HepG2 (cell line): ENCODE results near the gene RAC3. TPM values are rescaled to one million over a fixed set of nuclear protein-coding genes. Genes with fewer than 3 reads are reported as not detected.

Experiments used
- AHR ChIP-seq: IDR thresholded peaks from 2 replicates; pipeline ENCODE4 v1.6.1; 2018; ENCODE audit warnings: missing genetic modification reagents, missing compliant biosample characterization
- ATF7 ChIP-seq, 2 experiments: fragments of 450-650 bp in 1 of 2; sonication (generic) in 1 of 2; formaldehyde crosslinking in 1 of 2; IDR thresholded peaks; 2 replicates each; pipeline versions ENCODE4 v1.4.0 to v1.6.1; 2016 to 2020; ENCODE audit warnings: antibody characterized with exemption in 1 of 2, mild to moderate bottlenecking in 1 of 2, missing genetic modification reagents in 1 of 2
- DNMT1 ChIP-seq: sonication (generic); formaldehyde crosslinking; IDR thresholded peaks from 2 replicates; pipeline ENCODE4 v1.5.1; 2020; ENCODE audit warnings: mild to moderate bottlenecking, missing genetic modification reagents
- ESRRA ChIP-seq: sonication (generic); formaldehyde crosslinking; IDR thresholded peaks from 2 replicates; pipeline ENCODE4 v1.5.1; 2020; ENCODE audit warnings: mild to moderate bottlenecking, low read depth, missing genetic modification reagents
- MEIS2 ChIP-seq: sonication (generic); formaldehyde crosslinking; IDR thresholded peaks from 2 replicates; pipeline ENCODE4 v1.9.0; 2021; ENCODE audit warnings: mild to moderate bottlenecking, missing genetic modification reagents
- MYC ChIP-seq: sonication (generic); formaldehyde crosslinking; IDR thresholded peaks from 2 replicates; pipeline ENCODE4 v1.9.0; 2021; ENCODE audit warnings: missing genetic modification reagents, borderline replicate concordance
- NFAT5 ChIP-seq: sonication (generic); formaldehyde crosslinking; IDR thresholded peaks from 2 replicates; pipeline ENCODE4 v1.4.0; 2020; ENCODE audit warnings: missing genetic modification reagents
- POGZ ChIP-seq: sonication (generic); formaldehyde crosslinking; IDR thresholded peaks from 2 replicates; pipeline ENCODE4 v1.4.0; 2020; ENCODE audit warnings: mild to moderate bottlenecking, missing genetic modification reagents
- POLR2A ChIP-seq, 2 experiments: IDR thresholded peaks; 2 replicates each; pipeline ENCODE4 v1.6.1; 2011; ENCODE audit warnings: low read depth in 2 of 2, low read length in 2 of 2, mild to moderate bottlenecking in 1 of 2, moderate library complexity in 1 of 2; ENCODE audit not compliant: insufficient read depth in 1 of 2
- PREB ChIP-seq: sonication (generic); formaldehyde crosslinking; IDR thresholded peaks from 2 replicates; pipeline ENCODE4 v1.4.0; 2020; ENCODE audit warnings: missing genetic modification reagents
- SOX6 ChIP-seq, 2 experiments: fragments of 450-650 bp in 1 of 2; sonication (generic) in 1 of 2; formaldehyde crosslinking in 1 of 2; IDR thresholded peaks; 2 replicates each; pipeline versions ENCODE4 v1.4.0 to v1.6.1; 2017 to 2020; ENCODE audit warnings: antibody characterized with exemption in 1 of 2, mild to moderate bottlenecking in 1 of 2, missing genetic modification reagents in 1 of 2
- TSC22D2 ChIP-seq: sonication (generic); formaldehyde crosslinking; IDR thresholded peaks from 2 replicates; pipeline ENCODE4 v1.5.1; 2020; ENCODE audit warnings: missing genetic modification reagents, mild to moderate bottlenecking, borderline replicate concordance
- ZEB1 ChIP-seq: IDR thresholded peaks from 2 replicates; pipeline ENCODE4 v1.6.1; 2012; ENCODE audit warnings: mild to moderate bottlenecking, low read depth, inconsistent platforms; ENCODE audit not compliant: insufficient replicate concordance
- ZFY ChIP-seq: sonication (generic); formaldehyde crosslinking; IDR thresholded peaks from 2 replicates; pipeline ENCODE4 v1.4.0; 2020; ENCODE audit warnings: missing genetic modification reagents
- ZNF432 ChIP-seq: sonication (generic); formaldehyde crosslinking; IDR thresholded peaks from 2 replicates; pipeline ENCODE4 v1.5.0; 2020; ENCODE audit warnings: missing genetic modification reagents, mild to moderate bottlenecking, borderline replicate concordance
- ZNF781 ChIP-seq: sonication (generic); formaldehyde crosslinking; IDR thresholded peaks from 2 replicates; pipeline ENCODE4 v1.5.1; 2020; ENCODE audit warnings: borderline replicate concordance, mild to moderate bottlenecking, missing genetic modification reagents; ENCODE audit errors: not compliant biosample characterization
- ZNF788 ChIP-seq: sonication (generic); formaldehyde crosslinking; IDR thresholded peaks from 2 replicates; pipeline ENCODE4 v1.5.0; 2020; ENCODE audit warnings: mild to moderate bottlenecking, missing genetic modification reagents, borderline replicate concordance
- ZNF792 ChIP-seq: IDR thresholded peaks from 2 replicates; pipeline ENCODE4 v1.6.1; 2016
- polyA plus RNA-seq, 8 experiments: library from polyadenylated mRNA; depleted of rRNA in 3 of 8; stranded (reverse) in 7 of 8; unstranded in 1 of 8; fragments of >200 nt; fragmentation: Illumina TruSeq in 4 of 8; extraction: Trizol in 4 of 8; gene quantifications; 2 replicates each; pipeline versions ENCODE4 v1.2.1 to v1.2.3, GENCODE V29; 2011 to 2016; ENCODE audit warnings: low read depth in 4 of 8, missing spikeins in 1 of 8, mixed read lengths in 1 of 8; ENCODE audit not compliant: insufficient read depth in 1 of 8
- total RNA-seq, 5 experiments: library from RNA; depleted of rRNA; stranded (reverse); fragments of >200 nt; fragmentation: Illumina TruSeq; extraction: Trizol; gene quantifications; 2 replicates each; pipeline ENCODE4 v1.2.3, GENCODE V29; 2016; ENCODE audit warnings: low read depth in 1 of 5
- TF ChIP-seq, protein P1 (sequence below): sonication (generic); formaldehyde crosslinking; IDR thresholded peaks from 2 replicates; pipeline ENCODE4 v1.4.0; 2020; ENCODE audit warnings: missing genetic modification reagents, borderline replicate concordance

The RAC3 gene
- total and polyA plus RNA-seq, 2 of the 13 experiments (the other 11 are each of a cell fraction or from before 2014, with no cell fraction given) = 10.5 to 21.3 TPM

GRCh38 chr17:82019690-82020571 lies 11.5 kb upstream of the RAC3 start (continued):
- TF ChIP-seq ZNF792 (CRISPR knock-in tag) (0 out of 2 replicates have a peak, but pooled peaks have one; percentile 29), MYC (CRISPR knock-in tag) (peak; percentile 84), DNMT1 (CRISPR knock-in tag) (no peak; the same call in 1 of the 2 replicates), SOX6 (IDR thresholded peaks at IDR 0.05) (no peak), SOX6 (CRISPR knock-in tag; IDR thresholded peaks at IDR 0.05) (peak; percentile 49), TSC22D2 (CRISPR knock-in tag) (no peak), ESRRA (CRISPR knock-in tag) (0 out of 2 replicates have a peak, but pooled peaks have one; percentile 53), NFAT5 (CRISPR knock-in tag) (0 out of 2 replicates have a peak, but pooled peaks have one; percentile 59), AHR (CRISPR knock-in tag) (no peak), ZNF788 (no peak), PREB (CRISPR knock-in tag) (no peak), ZEB1 (peak; percentile 47), MEIS2 (peak; percentile 67; the same call in 1 of the 2 replicates), POGZ (0 out of 2 replicates have a peak, but pooled peaks have one; percentile 5), ZNF432 (no peak), ZNF781 (CRISPR knock-in tag) (no peak), POLR2A (IDR thresholded peaks at IDR 0.05; ENCODE audit: insufficient read depth in 1 of 2, low read depth in 2 of 2, low read length in 2 of 2) (no peak; a peak in 1 of 4 replicates), ZFY (CRISPR knock-in tag) (peak; percentile 77), ATF7 (IDR thresholded peaks at IDR 0.05) (no peak), ATF7 (CRISPR knock-in tag; IDR thresholded peaks at IDR 0.05) (no peak)
- TF ChIP-seq, protein P1, sequence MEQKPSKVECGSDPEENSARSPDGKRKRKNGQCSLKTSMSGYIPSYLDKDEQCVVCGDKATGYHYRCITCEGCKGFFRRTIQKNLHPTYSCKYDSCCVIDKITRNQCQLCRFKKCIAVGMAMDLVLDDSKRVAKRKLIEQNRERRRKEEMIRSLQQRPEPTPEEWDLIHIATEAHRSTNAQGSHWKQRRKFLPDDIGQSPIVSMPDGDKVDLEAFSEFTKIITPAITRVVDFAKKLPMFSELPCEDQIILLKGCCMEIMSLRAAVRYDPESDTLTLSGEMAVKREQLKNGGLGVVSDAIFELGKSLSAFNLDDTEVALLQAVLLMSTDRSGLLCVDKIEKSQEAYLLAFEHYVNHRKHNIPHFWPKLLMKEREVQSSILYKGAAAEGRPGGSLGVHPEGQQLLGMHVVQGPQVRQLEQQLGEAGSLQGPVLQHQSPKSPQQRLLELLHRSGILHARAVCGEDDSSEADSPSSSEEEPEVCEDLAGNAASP (CRISPR knock-in tag) = 0 out of 2 replicates have a peak, but pooled peaks have one; percentile 22
